HEK293 (cell line): Measurements from ENCODE around the gene TMEM121.
A peak's percentile ranks its signal among the peaks of the same experiment; 100 is the strongest.

Source experiments
- HIC1 ChIP-seq: fragments of 450-650 bp; formaldehyde crosslinking; IDR thresholded peaks from 2 replicates; pipeline ENCODE4 v1.5.1; 2016; ENCODE audit warnings: missing biosample characterization, missing genetic modification characterization
- KLF10 ChIP-seq: fragments of 450-650 bp; IDR thresholded peaks from 2 replicates; pipeline ENCODE4 v1.5.1; 2018; ENCODE audit warnings: missing biosample characterization, mild to moderate bottlenecking, missing genetic modification characterization
- KLF16 ChIP-seq: fragments of 450-650 bp; formaldehyde crosslinking; IDR thresholded peaks from 2 replicates; pipeline ENCODE4 v1.5.1; 2017; ENCODE audit warnings: missing biosample characterization, missing genetic modification characterization
- OSR2 ChIP-seq: fragments of 450-650 bp; formaldehyde crosslinking; IDR thresholded peaks from 2 replicates; pipeline ENCODE4 v1.5.1; 2016; ENCODE audit warnings: missing biosample characterization, missing genetic modification characterization
- SCRT1 ChIP-seq: fragments of 450-650 bp; formaldehyde crosslinking; IDR thresholded peaks from 2 replicates; pipeline ENCODE4 v1.5.1; 2016; ENCODE audit warnings: missing biosample characterization, missing genetic modification characterization, borderline replicate concordance
- WT1 ChIP-seq: fragments of 450-650 bp; formaldehyde crosslinking; IDR thresholded peaks from 2 replicates; pipeline ENCODE4 v1.5.1; 2016; ENCODE audit warnings: missing biosample characterization, missing genetic modification characterization
- YY2 ChIP-seq: fragments of 450-650 bp; formaldehyde crosslinking; IDR thresholded peaks from 2 replicates; pipeline ENCODE4 v1.5.1; 2016; ENCODE audit warnings: missing biosample characterization, missing genetic modification characterization
- ZBTB7A ChIP-seq: fragments of 450-650 bp; formaldehyde crosslinking; IDR thresholded peaks from 2 replicates; pipeline ENCODE4 v1.5.1; 2016; ENCODE audit warnings: low read depth, missing biosample characterization, missing genetic modification characterization
- ZIC2 ChIP-seq: fragments of 450-650 bp; formaldehyde crosslinking; IDR thresholded peaks from 2 replicates; pipeline ENCODE4 v1.5.1; 2016; ENCODE audit warnings: missing biosample characterization, missing genetic modification characterization
- ZNF155 ChIP-seq: fragments of 450-650 bp; formaldehyde crosslinking; IDR thresholded peaks from 2 replicates; pipeline ENCODE4 v1.5.1; 2016; ENCODE audit warnings: missing biosample characterization, missing genetic modification characterization
- ZNF341 ChIP-seq: fragments of 450-650 bp; formaldehyde crosslinking; IDR thresholded peaks from 2 replicates; pipeline ENCODE4; 2016; ENCODE audit warnings: low read depth, missing biosample characterization, missing genetic modification characterization
- ZNF366 ChIP-seq: fragments of 450-650 bp; formaldehyde crosslinking; conservative IDR thresholded peaks from 2 replicates; pipeline ENCODE4 v1.5.1; 2016; ENCODE audit warnings: missing biosample characterization, missing genetic modification characterization
- ZNF501 ChIP-seq: fragments of 450-650 bp; formaldehyde crosslinking; IDR thresholded peaks from 2 replicates; pipeline ENCODE4 v1.5.1; 2016; ENCODE audit warnings: missing biosample characterization, missing genetic modification characterization
- ZNF660 ChIP-seq: fragments of 450-650 bp; IDR thresholded peaks from 2 replicates; pipeline ENCODE4 v1.5.1; 2018; ENCODE audit warnings: missing biosample characterization, mild to moderate bottlenecking, missing genetic modification characterization
- ZNF76 ChIP-seq: fragments of 450-650 bp; formaldehyde crosslinking; IDR thresholded peaks from 2 replicates; pipeline ENCODE4; 2016; ENCODE audit warnings: low read depth, missing biosample characterization, missing genetic modification characterization, borderline replicate concordance
- ZNF843 ChIP-seq: fragments of 450-650 bp; formaldehyde crosslinking; IDR thresholded peaks from 2 replicates; pipeline ENCODE4 v1.5.1; 2016; ENCODE audit warnings: missing biosample characterization, missing genetic modification characterization
- ZSCAN30 ChIP-seq: fragments of 450-650 bp; IDR thresholded peaks from 2 replicates; pipeline ENCODE4 v1.5.1; 2018; ENCODE audit warnings: missing biosample characterization, mild to moderate bottlenecking, missing genetic modification characterization, moderate library complexity
- TF ChIP-seq, protein P1 (sequence below): fragments of 450-650 bp; formaldehyde crosslinking; IDR thresholded peaks from 2 replicates; pipeline ENCODE4 v1.5.1; 2016; ENCODE audit warnings: missing biosample characterization, missing genetic modification characterization
- TF ChIP-seq, protein P2 (sequence below): fragments of 450-650 bp; formaldehyde crosslinking; IDR thresholded peaks from 2 replicates; pipeline ENCODE4 v1.5.1; 2017; ENCODE audit warnings: missing biosample characterization, missing genetic modification characterization
- TF ChIP-seq, protein P3 (sequence below): fragments of 450-650 bp; formaldehyde crosslinking; IDR thresholded peaks from 2 replicates; pipeline ENCODE4 v1.5.1; 2016; ENCODE audit warnings: missing biosample characterization, missing genetic modification characterization
- TF ChIP-seq, protein P4 (sequence below): fragments of 450-650 bp; formaldehyde crosslinking; IDR thresholded peaks from 2 replicates; pipeline ENCODE4 v1.5.1; 2017; ENCODE audit warnings: missing biosample characterization, missing genetic modification characterization
- TF ChIP-seq, protein P5 (sequence below): fragments of 450-650 bp; formaldehyde crosslinking; IDR thresholded peaks from 2 replicates; pipeline ENCODE4 v1.5.1; 2016; ENCODE audit warnings: missing biosample characterization, missing genetic modification characterization
- TF ChIP-seq, protein P6 (sequence below): fragments of 450-650 bp; formaldehyde crosslinking; IDR thresholded peaks from 2 replicates; pipeline ENCODE4 v1.5.1; 2016; ENCODE audit warnings: missing biosample characterization, missing genetic modification characterization

Gene TMEM121

GRCh38 chr14:105489542-105490266, 36.7 kb upstream of the TMEM121 start (continued):
- TF ChIP-seq, protein P1, sequence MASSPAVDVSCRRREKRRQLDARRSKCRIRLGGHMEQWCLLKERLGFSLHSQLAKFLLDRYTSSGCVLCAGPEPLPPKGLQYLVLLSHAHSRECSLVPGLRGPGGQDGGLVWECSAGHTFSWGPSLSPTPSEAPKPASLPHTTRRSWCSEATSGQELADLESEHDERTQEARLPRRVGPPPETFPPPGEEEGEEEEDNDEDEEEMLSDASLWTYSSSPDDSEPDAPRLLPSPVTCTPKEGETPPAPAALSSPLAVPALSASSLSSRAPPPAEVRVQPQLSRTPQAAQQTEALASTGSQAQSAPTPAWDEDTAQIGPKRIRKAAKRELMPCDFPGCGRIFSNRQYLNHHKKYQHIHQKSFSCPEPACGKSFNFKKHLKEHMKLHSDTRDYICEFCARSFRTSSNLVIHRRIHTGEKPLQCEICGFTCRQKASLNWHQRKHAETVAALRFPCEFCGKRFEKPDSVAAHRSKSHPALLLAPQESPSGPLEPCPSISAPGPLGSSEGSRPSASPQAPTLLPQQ: peak; percentile 42; the same call in 1 of the 2 replicates
- 0 out of 2 replicates have a peak, but pooled peaks have one; percentile 39 for TF ChIP-seq ZBTB7A (tag by site-specific recombination)
- TF ChIP-seq KLF10 (tag by site-specific recombination): peak; percentile 45; the same call in 1 of the 2 replicates
- no peak for TF ChIP-seq SCRT1 (tag by site-specific recombination)
- TF ChIP-seq ZNF76: no peak
- no peak for TF ChIP-seq ZNF155 (tag by site-specific recombination)
- TF ChIP-seq, protein P2, sequence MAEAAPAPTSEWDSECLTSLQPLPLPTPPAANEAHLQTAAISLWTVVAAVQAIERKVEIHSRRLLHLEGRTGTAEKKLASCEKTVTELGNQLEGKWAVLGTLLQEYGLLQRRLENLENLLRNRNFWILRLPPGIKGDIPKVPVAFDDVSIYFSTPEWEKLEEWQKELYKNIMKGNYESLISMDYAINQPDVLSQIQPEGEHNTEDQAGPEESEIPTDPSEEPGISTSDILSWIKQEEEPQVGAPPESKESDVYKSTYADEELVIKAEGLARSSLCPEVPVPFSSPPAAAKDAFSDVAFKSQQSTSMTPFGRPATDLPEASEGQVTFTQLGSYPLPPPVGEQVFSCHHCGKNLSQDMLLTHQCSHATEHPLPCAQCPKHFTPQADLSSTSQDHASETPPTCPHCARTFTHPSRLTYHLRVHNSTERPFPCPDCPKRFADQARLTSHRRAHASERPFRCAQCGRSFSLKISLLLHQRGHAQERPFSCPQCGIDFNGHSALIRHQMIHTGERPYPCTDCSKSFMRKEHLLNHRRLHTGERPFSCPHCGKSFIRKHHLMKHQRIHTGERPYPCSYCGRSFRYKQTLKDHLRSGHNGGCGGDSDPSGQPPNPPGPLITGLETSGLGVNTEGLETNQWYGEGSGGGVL: peak; percentile 81
- TF ChIP-seq HIC1 (tag by site-specific recombination): no peak
- peak; percentile 92 for TF ChIP-seq ZSCAN30 (tag by site-specific recombination)
- TF ChIP-seq, protein P3, sequence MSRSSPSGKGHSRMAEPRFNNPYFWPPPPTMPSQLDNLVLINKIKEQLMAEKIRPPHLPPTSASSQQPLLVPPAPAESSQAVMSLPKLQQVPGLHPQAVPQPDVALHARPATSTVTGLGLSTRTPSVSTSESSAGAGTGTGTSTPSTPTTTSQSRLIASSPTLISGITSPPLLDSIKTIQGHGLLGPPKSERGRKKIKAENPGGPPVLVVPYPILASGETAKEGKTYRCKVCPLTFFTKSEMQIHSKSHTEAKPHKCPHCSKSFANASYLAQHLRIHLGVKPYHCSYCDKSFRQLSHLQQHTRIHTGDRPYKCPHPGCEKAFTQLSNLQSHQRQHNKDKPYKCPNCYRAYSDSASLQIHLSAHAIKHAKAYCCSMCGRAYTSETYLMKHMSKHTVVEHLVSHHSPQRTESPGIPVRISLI: no peak
- TF ChIP-seq OSR2: peak; percentile 14; the same call in 1 of the 2 replicates
- peak; percentile 70 for TF ChIP-seq KLF16 (tag by site-specific recombination)
- TF ChIP-seq WT1 (tag by site-specific recombination): 0 out of 2 replicates have a peak, but pooled peaks have one; percentile 8
- TF ChIP-seq, protein P4, sequence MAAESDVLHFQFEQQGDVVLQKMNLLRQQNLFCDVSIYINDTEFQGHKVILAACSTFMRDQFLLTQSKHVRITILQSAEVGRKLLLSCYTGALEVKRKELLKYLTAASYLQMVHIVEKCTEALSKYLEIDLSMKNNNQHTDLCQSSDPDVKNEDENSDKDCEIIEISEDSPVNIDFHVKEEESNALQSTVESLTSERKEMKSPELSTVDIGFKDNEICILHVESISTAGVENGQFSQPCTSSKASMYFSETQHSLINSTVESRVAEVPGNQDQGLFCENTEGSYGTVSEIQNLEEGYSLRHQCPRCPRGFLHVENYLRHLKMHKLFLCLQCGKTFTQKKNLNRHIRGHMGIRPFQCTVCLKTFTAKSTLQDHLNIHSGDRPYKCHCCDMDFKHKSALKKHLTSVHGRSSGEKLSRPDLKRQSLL (tag by site-specific recombination): peak; percentile 56; the same call in 1 of the 2 replicates
- TF ChIP-seq ZIC2 (tag by site-specific recombination): peak; percentile 82
- TF ChIP-seq YY2 (tag by site-specific recombination): peak; percentile 64
- peak; percentile 98 for TF ChIP-seq ZNF341
- peak; percentile 69; the same call in 1 of the 2 replicates for TF ChIP-seq ZNF501 (tag by site-specific recombination)
- TF ChIP-seq, protein P5, sequence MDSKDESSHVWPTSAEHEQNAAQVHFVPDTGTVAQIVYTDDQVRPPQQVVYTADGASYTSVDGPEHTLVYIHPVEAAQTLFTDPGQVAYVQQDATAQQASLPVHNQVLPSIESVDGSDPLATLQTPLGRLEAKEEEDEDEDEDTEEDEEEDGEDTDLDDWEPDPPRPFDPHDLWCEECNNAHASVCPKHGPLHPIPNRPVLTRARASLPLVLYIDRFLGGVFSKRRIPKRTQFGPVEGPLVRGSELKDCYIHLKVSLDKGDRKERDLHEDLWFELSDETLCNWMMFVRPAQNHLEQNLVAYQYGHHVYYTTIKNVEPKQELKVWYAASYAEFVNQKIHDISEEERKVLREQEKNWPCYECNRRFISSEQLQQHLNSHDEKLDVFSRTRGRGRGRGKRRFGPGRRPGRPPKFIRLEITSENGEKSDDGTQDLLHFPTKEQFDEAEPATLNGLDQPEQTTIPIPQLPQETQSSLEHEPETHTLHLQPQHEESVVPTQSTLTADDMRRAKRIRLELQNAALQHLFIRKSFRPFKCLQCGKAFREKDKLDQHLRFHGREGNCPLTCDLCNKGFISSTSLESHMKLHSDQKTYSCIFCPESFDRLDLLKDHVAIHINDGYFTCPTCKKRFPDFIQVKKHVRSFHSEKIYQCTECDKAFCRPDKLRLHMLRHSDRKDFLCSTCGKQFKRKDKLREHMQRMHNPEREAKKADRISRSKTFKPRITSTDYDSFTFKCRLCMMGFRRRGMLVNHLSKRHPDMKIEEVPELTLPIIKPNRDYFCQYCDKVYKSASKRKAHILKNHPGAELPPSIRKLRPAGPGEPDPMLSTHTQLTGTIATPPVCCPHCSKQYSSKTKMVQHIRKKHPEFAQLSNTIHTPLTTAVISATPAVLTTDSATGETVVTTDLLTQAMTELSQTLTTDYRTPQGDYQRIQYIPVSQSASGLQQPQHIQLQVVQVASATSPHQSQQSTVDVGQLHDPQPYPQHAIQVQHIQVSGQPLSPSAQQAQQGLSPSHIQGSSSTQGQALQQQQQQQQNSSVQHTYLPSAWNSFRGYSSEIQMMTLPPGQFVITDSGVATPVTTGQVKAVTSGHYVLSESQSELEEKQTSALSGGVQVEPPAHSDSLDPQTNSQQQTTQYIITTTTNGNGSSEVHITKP: peak; percentile 92
- TF ChIP-seq ZNF843 (tag by site-specific recombination): peak; percentile 42; the same call in 1 of the 2 replicates
- peak; percentile 26; the same call in 1 of the 2 replicates for TF ChIP-seq ZNF660 (tag by site-specific recombination)
- TF ChIP-seq ZNF366 (tag by site-specific recombination): peak; percentile 88
- TF ChIP-seq, protein P6, sequence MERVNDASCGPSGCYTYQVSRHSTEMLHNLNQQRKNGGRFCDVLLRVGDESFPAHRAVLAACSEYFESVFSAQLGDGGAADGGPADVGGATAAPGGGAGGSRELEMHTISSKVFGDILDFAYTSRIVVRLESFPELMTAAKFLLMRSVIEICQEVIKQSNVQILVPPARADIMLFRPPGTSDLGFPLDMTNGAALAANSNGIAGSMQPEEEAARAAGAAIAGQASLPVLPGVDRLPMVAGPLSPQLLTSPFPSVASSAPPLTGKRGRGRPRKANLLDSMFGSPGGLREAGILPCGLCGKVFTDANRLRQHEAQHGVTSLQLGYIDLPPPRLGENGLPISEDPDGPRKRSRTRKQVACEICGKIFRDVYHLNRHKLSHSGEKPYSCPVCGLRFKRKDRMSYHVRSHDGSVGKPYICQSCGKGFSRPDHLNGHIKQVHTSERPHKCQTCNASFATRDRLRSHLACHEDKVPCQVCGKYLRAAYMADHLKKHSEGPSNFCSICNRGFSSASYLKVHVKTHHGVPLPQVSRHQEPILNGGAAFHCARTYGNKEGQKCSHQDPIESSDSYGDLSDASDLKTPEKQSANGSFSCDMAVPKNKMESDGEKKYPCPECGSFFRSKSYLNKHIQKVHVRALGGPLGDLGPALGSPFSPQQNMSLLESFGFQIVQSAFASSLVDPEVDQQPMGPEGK (tag by site-specific recombination): peak; percentile 91; the same call in 1 of the 2 replicates
